Ishikawa (cell line): ENCODE measurements around the gene NTRK1.

Experiments
- CEBPB ChIP-seq: IDR thresholded peaks from 2 replicates; pipeline ENCODE4 v1.6.1; 2012
- CREB1 ChIP-seq: IDR thresholded peaks from 2 replicates; pipeline ENCODE4 v1.6.1; 2012; ENCODE audit warnings: low read depth
- EGR1 ChIP-seq: IDR thresholded peaks from 2 replicates; pipeline ENCODE4 v1.6.1; 2012
- EP300 ChIP-seq: IDR thresholded peaks from 2 replicates; pipeline ENCODE4 v1.6.1; 2012; ENCODE audit warnings: borderline replicate concordance
- FOXM1 ChIP-seq: IDR thresholded peaks from 2 replicates; pipeline ENCODE4 v1.6.1; 2012; ENCODE audit warnings: low read depth, borderline replicate concordance
- NFIC ChIP-seq: IDR thresholded peaks from 2 replicates; pipeline ENCODE4 v1.6.1; 2012
- RAD21 ChIP-seq: IDR thresholded peaks from 2 replicates; pipeline ENCODE4 v1.6.1; 2012; ENCODE audit warnings: low read depth
- TAF1 ChIP-seq: IDR thresholded peaks from 2 replicates; pipeline ENCODE4 v1.6.1; 2012; ENCODE audit warnings: low read depth, mild to moderate bottlenecking
- TCF12 ChIP-seq: IDR thresholded peaks from 2 replicates; pipeline ENCODE4 v1.6.1; 2012; ENCODE audit warnings: low read depth
- TEAD4 ChIP-seq: IDR thresholded peaks from 2 replicates; pipeline ENCODE4 v1.6.1; 2012
- YY1 ChIP-seq: IDR thresholded peaks from 2 replicates; pipeline ENCODE4 v1.6.1; 2012; ENCODE audit warnings: low read depth
- ZBTB7A ChIP-seq: IDR thresholded peaks from 2 replicates; pipeline ENCODE4 v1.6.1; 2012; ENCODE audit warnings: low read depth
- TF ChIP-seq, protein P1 (sequence below): IDR thresholded peaks from 2 replicates; pipeline ENCODE4 v1.6.1; 2012; ENCODE audit warnings: low read depth, mild to moderate bottlenecking
- TF ChIP-seq, protein P2 (sequence below): IDR thresholded peaks from 2 replicates; pipeline ENCODE4 v1.6.1; 2012
- TF ChIP-seq, protein P3 (sequence below): IDR thresholded peaks from 2 replicates; pipeline ENCODE4 v1.6.1; 2012

NTRK1 gene

DNA sequence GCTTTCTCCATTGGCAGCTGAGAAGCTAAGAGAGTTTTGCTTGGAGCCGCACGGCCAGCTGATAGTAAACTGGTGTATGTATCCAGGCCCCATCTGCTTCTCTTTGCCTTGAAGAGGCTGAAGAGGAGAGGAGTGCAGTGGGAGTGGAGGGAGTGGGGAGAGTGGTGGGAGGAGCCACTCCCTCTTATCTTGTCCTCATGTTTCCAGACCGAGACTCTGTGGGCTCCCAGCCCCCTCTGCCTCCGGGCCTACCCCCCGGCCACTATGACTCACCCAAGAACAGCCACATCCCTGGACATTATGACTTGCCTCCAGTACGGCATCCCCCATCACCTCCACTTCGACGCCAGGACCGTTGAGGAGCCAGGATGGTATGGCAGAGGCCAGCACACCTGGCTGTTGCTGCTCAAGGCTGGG, 53.8 kb downstream of the NTRK1 start:
- TF ChIP-seq, protein P1, sequence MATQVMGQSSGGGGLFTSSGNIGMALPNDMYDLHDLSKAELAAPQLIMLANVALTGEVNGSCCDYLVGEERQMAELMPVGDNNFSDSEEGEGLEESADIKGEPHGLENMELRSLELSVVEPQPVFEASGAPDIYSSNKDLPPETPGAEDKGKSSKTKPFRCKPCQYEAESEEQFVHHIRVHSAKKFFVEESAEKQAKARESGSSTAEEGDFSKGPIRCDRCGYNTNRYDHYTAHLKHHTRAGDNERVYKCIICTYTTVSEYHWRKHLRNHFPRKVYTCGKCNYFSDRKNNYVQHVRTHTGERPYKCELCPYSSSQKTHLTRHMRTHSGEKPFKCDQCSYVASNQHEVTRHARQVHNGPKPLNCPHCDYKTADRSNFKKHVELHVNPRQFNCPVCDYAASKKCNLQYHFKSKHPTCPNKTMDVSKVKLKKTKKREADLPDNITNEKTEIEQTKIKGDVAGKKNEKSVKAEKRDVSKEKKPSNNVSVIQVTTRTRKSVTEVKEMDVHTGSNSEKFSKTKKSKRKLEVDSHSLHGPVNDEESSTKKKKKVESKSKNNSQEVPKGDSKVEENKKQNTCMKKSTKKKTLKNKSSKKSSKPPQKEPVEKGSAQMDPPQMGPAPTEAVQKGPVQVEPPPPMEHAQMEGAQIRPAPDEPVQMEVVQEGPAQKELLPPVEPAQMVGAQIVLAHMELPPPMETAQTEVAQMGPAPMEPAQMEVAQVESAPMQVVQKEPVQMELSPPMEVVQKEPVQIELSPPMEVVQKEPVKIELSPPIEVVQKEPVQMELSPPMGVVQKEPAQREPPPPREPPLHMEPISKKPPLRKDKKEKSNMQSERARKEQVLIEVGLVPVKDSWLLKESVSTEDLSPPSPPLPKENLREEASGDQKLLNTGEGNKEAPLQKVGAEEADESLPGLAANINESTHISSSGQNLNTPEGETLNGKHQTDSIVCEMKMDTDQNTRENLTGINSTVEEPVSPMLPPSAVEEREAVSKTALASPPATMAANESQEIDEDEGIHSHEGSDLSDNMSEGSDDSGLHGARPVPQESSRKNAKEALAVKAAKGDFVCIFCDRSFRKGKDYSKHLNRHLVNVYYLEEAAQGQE: no peak
- TF ChIP-seq TEAD4 (no peak), EP300 (no peak), EGR1 (no peak), YY1 (no peak)

DNA sequence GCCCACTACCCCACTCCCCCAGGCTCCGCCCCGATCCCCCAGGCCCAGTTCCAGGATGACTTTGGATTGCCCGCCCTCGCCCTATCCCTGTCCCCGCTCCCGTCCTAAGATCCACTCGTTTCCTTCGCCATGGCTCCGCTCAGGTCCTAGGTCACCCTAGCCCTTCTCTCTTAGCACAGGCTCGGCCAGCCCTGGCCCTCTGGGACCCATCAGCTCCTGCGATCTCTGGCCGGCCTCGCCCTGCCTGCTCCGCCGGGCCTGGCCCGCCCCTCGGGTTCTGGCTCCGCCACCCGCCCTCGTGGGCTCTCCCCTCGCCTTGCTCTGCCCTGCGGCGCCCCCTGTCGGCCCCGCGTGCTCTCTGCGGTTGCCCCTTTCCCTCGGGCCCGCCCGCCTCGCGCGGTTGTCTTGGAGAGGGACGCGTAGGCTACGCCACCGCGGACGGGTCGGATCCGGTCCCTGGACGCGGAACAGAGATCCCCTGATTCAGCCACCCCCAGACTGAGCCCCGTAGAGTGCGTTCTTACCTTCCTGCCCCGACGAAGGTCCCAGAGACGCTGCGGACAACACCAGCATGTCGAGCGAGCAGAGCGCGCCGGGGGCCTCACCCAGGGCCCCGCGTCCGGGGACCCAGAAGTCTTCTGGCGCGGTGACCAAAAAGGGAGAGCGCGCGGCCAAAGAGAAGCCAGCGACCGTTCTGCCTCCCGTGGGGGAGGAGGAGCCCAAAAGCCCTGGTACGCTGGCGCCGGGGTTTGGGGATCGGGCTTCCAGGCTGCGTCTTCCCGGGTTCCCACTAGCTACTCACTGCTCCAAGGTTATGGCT, 59.8 kb downstream of the NTRK1 start, which contains the start of gene LRRC71:
TSS of gene LRRC71 (plus strand) at position 400 of the 820 bp plus-strand sequence. CDS start at position 572, 172 bp downstream.
- TF ChIP-seq EP300: no peak
- TF ChIP-seq CREB1: no peak
- TF ChIP-seq, protein P2, sequence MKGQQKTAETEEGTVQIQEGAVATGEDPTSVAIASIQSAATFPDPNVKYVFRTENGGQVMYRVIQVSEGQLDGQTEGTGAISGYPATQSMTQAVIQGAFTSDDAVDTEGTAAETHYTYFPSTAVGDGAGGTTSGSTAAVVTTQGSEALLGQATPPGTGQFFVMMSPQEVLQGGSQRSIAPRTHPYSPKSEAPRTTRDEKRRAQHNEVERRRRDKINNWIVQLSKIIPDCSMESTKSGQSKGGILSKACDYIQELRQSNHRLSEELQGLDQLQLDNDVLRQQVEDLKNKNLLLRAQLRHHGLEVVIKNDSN: peak; percentile 34; the same call in 1 of the 2 replicates
- TF ChIP-seq EGR1: no peak
- peak; percentile 88 for TF ChIP-seq RAD21
- 0 out of 2 replicates have a peak, but pooled peaks have one; percentile 51 for TF ChIP-seq ZBTB7A
- TF ChIP-seq, protein P3, sequence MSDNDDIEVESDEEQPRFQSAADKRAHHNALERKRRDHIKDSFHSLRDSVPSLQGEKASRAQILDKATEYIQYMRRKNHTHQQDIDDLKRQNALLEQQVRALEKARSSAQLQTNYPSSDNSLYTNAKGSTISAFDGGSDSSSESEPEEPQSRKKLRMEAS: peak; percentile 73
- TF ChIP-seq NFIC: no peak
- 0 out of 2 replicates have a peak, but pooled peaks have one; percentile 22 for TF ChIP-seq TCF12
- no peak for TF ChIP-seq FOXM1
- TF ChIP-seq YY1: no peak

DNA sequence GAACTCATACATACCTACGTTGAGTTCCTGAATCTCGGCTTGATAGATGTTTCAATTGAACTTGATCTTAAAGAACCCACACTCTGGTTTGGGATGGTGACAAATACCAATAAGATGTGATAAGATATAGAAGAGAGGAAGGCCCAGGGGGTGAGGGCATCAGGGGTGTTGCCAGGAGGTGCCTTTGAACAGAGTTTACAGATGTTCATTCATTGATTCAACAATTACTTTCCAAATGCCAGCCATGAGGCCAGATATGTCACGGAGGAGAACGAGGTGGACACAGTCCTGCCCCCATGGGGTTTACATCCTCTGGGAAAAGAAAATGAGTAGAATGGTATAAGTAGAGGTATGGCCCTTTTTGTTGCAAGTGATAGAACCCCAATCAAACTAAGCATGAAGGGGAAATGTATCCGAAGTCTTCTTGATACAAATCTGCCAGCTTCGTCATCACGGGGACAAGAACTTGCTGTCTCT, 60.4 kb downstream of the NTRK1 start:
- TF ChIP-seq TCF12 (no peak), TAF1 (no peak), RAD21 (no peak)
- TF ChIP-seq, protein P2: no peak
- TF ChIP-seq, protein P3: no peak

DNA sequence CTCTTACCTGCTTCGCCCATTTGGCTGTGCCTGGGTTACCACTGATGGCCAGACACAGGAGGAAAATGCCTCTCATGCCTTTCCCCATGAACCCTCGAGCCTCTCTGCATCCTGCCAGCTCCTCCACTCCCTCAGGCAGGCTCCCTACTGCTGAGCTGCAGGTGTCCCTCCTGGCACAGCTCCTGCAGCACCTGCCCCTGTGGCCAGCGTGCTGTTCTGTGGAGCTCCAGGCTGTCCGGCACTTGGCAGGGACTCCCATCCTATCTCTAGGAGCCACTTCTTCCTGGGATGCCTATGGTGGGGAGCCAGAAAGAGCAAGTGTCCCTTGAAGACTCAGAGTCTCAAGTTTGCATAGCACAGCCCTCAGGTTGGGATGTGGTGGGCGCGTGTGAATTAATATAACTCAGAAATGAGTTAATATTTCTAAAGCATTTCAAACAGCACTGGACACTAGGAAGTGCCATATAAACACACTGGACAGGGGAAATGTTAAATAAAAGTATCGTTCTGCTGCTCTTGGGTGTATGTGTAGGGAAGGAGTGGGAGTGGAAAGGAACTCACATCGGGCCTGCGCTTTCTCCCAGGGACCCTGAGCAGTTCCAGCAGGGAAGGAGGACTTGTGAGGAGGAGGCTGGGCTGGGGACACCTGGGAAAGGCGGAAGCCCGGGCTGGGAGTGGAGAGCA, 62.5 kb downstream of the NTRK1 start:
- TF ChIP-seq NFIC (peak; percentile 61), TCF12 (peak; percentile 62), ZBTB7A (no peak)

DNA sequence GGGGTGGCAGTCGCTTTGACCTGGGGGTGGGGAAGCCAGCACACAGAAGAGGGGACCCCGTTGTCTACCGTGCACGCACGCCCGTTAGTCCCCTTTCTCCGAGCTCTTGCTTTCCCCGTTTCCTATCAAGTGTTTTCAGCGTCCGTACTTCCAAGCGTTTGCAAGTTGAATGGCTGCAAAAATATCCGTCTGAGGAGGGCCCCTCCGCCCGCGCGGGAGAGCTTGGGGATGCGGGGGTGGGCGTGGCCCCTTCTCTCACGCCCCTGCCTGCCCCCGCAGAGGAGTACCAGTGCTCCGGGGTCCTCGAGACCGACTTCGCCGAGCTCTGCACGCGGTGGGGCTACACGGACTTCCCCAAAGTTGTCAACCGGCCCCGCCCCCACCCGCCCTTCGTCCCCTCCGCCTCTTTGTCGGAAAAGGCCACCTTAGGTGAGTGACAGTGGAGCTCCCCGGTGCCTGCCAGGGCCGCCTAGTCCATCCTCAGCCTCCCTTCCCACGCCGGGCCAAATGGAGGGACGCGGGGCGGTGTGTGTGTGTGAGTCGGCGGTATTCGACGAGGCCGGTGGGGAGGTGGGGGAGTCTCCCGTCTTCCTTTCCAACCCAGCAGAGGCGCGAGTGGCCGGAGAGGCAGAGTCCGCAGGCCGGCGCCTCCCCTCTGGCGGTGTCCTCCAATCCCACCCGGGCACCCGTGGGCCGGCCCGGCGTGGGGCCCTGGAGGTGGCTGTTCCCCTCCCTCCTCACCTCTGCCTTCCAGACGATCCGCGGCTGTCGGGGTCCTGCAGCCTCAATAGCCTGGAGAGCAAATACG, 63.2 kb downstream of the NTRK1 start:
- TF ChIP-seq ZBTB7A (no peak), EGR1 (no peak), TCF12 (no peak), CREB1 (no peak), NFIC (no peak), TEAD4 (no peak), FOXM1 (no peak), RAD21 (no peak), YY1 (no peak), CEBPB (no peak), EP300 (no peak)
- TF ChIP-seq, protein P1: no peak
- TF ChIP-seq, protein P3: no peak
